ENCODE measurements around the gene PBX2.

Gene PBX2

DNA sequence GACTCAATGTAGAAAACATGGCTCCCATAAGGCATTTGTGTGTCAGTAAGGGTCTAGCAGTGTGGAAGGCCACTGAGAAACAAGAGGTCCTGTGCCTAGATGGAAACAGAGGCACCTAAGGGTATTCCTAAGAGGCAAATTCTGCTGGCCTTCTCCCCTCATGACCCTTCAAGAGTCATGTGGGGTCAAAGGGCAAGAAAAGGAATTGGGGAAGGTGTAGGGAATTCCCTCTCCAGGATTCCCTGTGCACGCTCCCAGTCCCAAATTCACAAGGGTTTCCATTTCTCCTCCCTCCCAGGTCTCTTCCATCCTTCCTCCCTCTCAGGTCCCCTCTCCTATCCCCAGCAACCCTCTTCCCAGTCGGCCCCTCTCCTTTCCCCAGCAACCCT lies 14.7 kb downstream of the PBX2 start:
- no peak for DNase-seq (ENCODE audit: low read depth)
- H3K4me3 ChIP-seq (ENCODE audit: low read length): peak overlapping the region; percentile 66
- TF ChIP-seq CTCF (IDR thresholded peaks at IDR 0.05; ENCODE audit: insufficient read depth, low read depth, low read length, missing control alignments): no peak

GRCh38 chr6:32174416-32174815 lies 15.6 kb downstream of the PBX2 start:
- no peak for TF ChIP-seq CTCF (IDR thresholded peaks at IDR 0.05; ENCODE audit: insufficient read depth, low read depth, low read length, missing control alignments)
- no peak overlapping the region for H3K4me3 ChIP-seq (ENCODE audit: low read length)
- DNase-seq (ENCODE audit: low read depth): no peak

GRCh38 chr6:32173051-32173727 lies 16.8 kb downstream of the PBX2 start:
- no peak for DNase-seq (ENCODE audit: low read depth)
- no peak overlapping the region for H3K4me3 ChIP-seq (ENCODE audit: low read length)

DNA sequence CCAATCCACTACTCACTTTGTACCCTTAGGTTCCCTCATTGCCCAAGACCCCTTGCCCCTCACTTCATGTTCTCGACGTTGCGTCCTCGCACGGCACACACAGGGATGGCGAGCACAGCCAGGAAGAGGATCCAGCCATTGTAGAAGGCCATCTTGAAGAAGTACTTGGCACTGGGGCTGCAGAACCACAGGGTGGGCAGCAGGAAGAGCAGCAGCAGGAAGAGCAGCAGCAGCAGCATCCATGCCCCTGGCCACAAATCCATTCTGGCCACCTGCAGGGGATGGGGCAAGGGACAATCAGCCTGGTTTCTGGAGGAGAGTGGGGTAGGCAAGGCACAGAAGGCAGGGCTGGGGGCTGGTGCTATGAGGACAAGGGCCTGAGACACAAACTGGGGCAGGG lies 18.8 kb downstream of the PBX2 start:
- no peak overlapping the region for H3K4me3 ChIP-seq (ENCODE audit: low read length)
- no peak for DNase-seq (ENCODE audit: low read depth)
- no peak for TF ChIP-seq CTCF (IDR thresholded peaks at IDR 0.05; ENCODE audit: insufficient read depth, low read depth, low read length, missing control alignments)

More at GRCh38 chr6:32173051-32173727, 16.8 kb downstream of the PBX2 start:
- TF ChIP-seq CTCF (IDR thresholded peaks at IDR 0.05; ENCODE audit: insufficient read depth, low read depth, low read length, missing control alignments): no peak

DNA sequence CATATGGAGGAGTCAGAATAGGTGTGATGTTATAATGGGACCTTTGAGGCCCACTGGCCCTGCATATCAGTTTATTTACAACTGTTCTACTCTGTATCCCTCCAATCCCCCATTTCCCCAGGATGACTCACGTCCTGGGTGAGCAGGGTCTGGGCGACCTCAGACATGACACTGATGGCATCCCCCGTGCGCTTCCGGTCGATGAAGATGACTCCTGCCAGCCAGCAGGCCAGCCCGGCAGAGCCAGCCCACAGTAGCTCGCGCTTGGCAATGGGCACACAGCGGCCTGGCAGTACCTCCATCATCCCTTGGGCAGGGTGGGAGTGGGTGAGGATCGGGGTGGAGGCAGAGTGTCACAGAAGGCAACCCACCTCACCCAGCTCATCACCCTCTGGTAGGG lies 19.7 kb downstream of the PBX2 start:
- no peak overlapping the region for H3K4me3 ChIP-seq (ENCODE audit: low read length)
- no peak for DNase-seq (ENCODE audit: low read depth)
- TF ChIP-seq CTCF (IDR thresholded peaks at IDR 0.05; ENCODE audit: insufficient read depth, low read depth, low read length, missing control alignments): no peak

GRCh38 chr6:32168807-32169591 lies 21.0 kb downstream of the PBX2 start:
- no peak overlapping the region for H3K4me3 ChIP-seq (ENCODE audit: low read length)
- no peak for DNase-seq (ENCODE audit: low read depth)
- TF ChIP-seq CTCF (IDR thresholded peaks at IDR 0.05; ENCODE audit: insufficient read depth, low read depth, low read length, missing control alignments): no peak
